Lower leg skin (tissue), 4 donors: ENCODE results near the gene ANO2. TPM values are rescaled to one million over a fixed set of nuclear protein-coding genes. Genes with fewer than 3 reads are reported as not detected.

Experiments used
- DNase-seq, 2 donors: peaks; one replicate each; pipeline ENCODE4 v3.0.0-alpha.2; 2019; ENCODE audit warnings: low spot score in 2 of 2
- H3K4me3 ChIP-seq: fragments of 200-600 bp; sonication (generic); 2 replicates; pipeline ENCODE4 v1.5.1; 2017; ENCODE audit warnings: mild to moderate bottlenecking, low read depth; ENCODE audit not compliant: poor library complexity, severe bottlenecking
- POLR2A ChIP-seq, 2 donors: fragments of 450-650 bp; IDR thresholded peaks; one replicate each; pipeline ENCODE4 v1.6.1; 2016 to 2017; ENCODE audit warnings: antibody characterized with exemption in 2 of 2, mild to moderate bottlenecking in 1 of 2, moderate library complexity in 1 of 2
- WGBS, 2 donors: methylation state at CpG; one replicate each; pipeline ENCODE4 v1.1.5; 2018; 5-methylcytosine and 5-hydroxymethylcytosine counted together
- intact Hi-C: fragments of 100-400 bp; cut with DNase I; formaldehyde crosslinking; loops from one replicate; pipeline ENCODE4 v1.15.0; 2023; ENCODE audit warnings: low total_unique reads
- total RNA-seq, 4 donors: library from RNA; depleted of rRNA; stranded (reverse); fragments of >200 nt; gene quantifications; one replicate each; pipeline ENCODE4 v1.1.0, GENCODE V29; 2016
- TF ChIP-seq, protein P1 (sequence below), 3 donors: fragments of 450-650 bp; IDR thresholded peaks; one replicate each; pipeline ENCODE4 v1.5.1; 2016; ENCODE audit warnings: antibody characterized with exemption in 3 of 3, mild to moderate bottlenecking in 3 of 3, moderate library complexity in 2 of 3

ANO2 gene
- total RNA-seq, 4 donors from 2014 or later = 0.76 to 2.6 (median 1.8) TPM

DNA sequence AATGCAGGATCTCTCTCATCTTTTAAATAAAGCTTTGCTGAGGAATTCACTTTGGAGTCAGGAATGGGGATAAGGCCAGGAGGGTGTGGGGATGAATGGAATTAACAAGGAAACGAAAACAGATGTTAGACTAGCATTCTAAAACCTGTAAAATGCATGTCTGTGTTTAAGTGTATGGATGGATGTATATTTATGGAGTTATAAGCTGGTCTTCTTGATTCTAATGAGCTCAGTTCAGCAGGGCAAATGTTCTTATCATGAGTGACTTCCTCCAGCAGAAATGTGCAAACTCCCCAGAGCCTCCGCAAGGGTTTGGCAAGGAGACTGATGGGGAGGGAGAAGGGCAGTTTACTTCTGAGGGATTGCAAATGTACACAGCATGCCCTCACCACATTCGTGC, 364.0 kb downstream of the ANO2 start:
- intact Hi-C loops = no loop called here
- no peak overlapping the region for H3K4me3 ChIP-seq
- no peak for DNase-seq
- TF ChIP-seq, protein P1, sequence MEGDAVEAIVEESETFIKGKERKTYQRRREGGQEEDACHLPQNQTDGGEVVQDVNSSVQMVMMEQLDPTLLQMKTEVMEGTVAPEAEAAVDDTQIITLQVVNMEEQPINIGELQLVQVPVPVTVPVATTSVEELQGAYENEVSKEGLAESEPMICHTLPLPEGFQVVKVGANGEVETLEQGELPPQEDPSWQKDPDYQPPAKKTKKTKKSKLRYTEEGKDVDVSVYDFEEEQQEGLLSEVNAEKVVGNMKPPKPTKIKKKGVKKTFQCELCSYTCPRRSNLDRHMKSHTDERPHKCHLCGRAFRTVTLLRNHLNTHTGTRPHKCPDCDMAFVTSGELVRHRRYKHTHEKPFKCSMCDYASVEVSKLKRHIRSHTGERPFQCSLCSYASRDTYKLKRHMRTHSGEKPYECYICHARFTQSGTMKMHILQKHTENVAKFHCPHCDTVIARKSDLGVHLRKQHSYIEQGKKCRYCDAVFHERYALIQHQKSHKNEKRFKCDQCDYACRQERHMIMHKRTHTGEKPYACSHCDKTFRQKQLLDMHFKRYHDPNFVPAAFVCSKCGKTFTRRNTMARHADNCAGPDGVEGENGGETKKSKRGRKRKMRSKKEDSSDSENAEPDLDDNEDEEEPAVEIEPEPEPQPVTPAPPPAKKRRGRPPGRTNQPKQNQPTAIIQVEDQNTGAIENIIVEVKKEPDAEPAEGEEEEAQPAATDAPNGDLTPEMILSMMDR (IDR thresholded peaks at IDR 0.05) = no peak
- TF ChIP-seq POLR2A (IDR thresholded peaks at IDR 0.05) = no peak
- WGBS, 2 donors = 40 to 61% methylated on average over 3 of the region's 3 CpGs

DNA sequence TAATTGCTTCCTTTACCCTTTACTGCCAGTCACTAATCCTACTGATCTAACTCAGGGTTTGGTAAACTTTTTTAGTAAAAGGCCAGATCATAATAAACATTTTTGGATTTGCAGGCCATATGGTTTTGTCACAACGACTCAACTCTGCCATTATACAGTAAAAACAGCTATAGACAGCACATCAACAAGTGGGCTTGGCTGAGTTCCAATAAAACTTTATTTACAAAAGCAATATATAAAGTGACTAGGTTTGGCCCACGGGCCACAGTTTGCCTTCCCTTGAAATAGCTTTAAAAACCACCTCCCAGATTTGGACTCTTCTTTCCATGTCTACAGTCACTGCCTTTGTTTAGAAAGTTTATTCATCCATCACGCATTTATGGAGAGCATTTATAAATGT, 366.3 kb downstream of the ANO2 start:
- DNase-seq = no peak
- intact Hi-C loops = no loop called here
- TF ChIP-seq POLR2A (IDR thresholded peaks at IDR 0.05) = no peak
- TF ChIP-seq, protein P1 (IDR thresholded peaks at IDR 0.05) = no peak
- WGBS, 2 donors = 70 to 73% methylated on average over 3 of the region's 3 CpGs
- no peak overlapping the region for H3K4me3 ChIP-seq

DNA sequence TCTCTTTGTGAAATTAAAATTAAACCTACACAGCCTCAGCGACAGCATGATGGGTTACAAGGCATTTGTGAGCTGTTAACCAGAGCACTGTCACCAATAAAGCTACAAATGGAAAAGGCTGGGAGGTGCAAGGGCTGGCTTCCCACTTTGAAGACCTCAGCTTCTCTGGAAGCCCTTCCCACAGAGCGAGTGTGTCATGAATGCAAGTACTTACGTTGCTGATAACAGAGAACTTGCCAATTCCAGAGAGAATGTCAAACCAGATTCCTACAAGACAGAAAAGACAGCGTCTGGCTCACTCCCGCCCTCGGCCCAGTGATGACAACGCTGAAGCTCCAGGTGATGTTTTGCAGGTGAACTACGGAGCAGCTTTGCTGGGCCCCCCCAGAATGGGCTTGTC, 367.3 kb downstream of the ANO2 start:
- TF ChIP-seq, protein P1 (IDR thresholded peaks at IDR 0.05) = no peak
- TF ChIP-seq POLR2A (IDR thresholded peaks at IDR 0.05) = no peak
- DNase-seq = no peak
- WGBS, 2 donors = 65 to 79% methylated on average over 8 of the region's 8 CpGs
- no peak overlapping the region for H3K4me3 ChIP-seq
- intact Hi-C loops = no loop called here

DNA sequence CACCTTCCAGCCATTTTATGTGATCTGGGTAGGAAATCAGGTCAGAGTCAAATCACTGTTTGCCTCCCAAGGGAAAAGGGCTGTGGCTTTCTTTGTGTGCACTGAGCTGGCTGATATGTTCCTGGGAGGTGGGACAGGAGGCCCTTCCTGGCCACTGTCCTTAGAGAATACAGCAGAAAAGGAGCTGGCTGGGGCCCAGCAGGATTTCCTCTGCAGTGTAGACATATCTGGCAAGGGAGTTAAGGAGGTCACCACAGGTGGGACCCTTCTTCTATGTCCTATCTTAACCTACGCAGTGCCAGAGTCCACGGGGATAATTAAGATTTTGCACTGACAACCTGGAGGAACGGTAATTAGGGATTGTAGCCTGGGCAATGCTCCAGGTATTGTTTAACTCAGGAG, 367.8 kb downstream of the ANO2 start:
- intact Hi-C loops = no loop called here
- DNase-seq = no peak
- no peak overlapping the region for H3K4me3 ChIP-seq
- 58 to 65% methylated on average over 3 of the region's 3 CpGs for WGBS, 2 donors
- TF ChIP-seq, protein P1 (IDR thresholded peaks at IDR 0.05) = no peak
- no peak for TF ChIP-seq POLR2A (IDR thresholded peaks at IDR 0.05)

DNA sequence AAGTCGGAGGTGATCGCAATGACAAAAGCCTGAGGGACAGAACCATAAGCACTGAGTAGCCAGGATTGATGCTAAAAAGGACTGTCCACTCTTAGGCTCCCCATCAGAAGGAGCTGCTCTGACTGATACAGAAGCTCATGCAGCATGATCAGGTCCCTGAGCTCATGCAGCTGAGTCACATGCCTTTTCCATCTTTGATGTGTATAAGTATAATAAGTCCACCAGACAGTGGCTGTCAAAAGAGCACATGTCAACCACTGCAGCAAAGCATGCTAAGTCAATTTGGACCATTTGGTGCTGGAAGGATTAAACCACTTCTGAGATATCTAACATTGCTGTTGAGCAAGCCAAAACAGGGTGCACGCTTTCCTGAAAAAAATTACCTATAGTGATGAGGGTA, 369.1 kb downstream of the ANO2 start:
- intact Hi-C loops = no loop called here
- WGBS, 2 donors = 91 to 97% methylated on average over 3 of the region's 3 CpGs
- H3K4me3 ChIP-seq = no peak overlapping the region
- DNase-seq = no peak
- no peak for TF ChIP-seq POLR2A (IDR thresholded peaks at IDR 0.05)
- TF ChIP-seq, protein P1 (IDR thresholded peaks at IDR 0.05) = no peak

DNA sequence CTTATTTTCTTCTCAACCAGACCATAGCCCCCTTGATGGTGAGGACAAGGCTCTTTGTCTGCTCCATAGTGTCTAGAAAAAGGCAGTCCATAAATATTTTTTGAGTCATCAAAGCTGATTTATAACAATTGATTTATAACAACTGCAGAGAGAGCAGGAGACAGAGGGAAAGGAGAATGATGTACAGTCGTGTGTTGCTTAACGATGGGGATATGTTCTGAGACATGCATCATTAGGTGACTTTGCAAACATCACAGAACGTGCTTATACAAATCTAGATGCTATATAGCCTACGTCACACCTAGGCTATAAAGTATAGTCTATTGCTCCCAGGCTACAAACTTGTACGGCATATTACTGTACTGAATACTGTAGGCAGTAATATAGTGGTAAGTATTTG, 369.8 kb downstream of the ANO2 start:
- no peak overlapping the region for H3K4me3 ChIP-seq
- intact Hi-C loops = no loop called here
- WGBS, 2 donors = 71 to 75% methylated on average over 5 of the region's 5 CpGs
- no peak for TF ChIP-seq POLR2A (IDR thresholded peaks at IDR 0.05)
- TF ChIP-seq, protein P1 (IDR thresholded peaks at IDR 0.05) = no peak
- DNase-seq = no peak
